ENCODE measurements around the gene KCTD17. TPM values are rescaled to one million over a fixed set of nuclear protein-coding genes. Genes with fewer than 3 reads are reported as not detected.

Gene KCTD17
- total and polyA plus RNA-seq, 2 of the 13 experiments (the other 11 are each of a cell fraction or from before 2014, with no cell fraction given): 5.3 to 11.7 TPM

GRCh38 chr22:37109242-37109917, 57.8 kb downstream of the KCTD17 start, which contains the start of gene TMPRSS6:
TMPRSS6 (minus strand) TSS chr22:37109713; CDS start chr22:37103417, 6,296 bp downstream.
- WGBS (ENCODE audit: low lambda C conversion rate): 3% methylated on average over 3 of the region's 13 CpGs
- BruUV-seq (replicated peaks): no TSS peak
- POLR2A ChIA-PET: interaction anchor here (0.6 kb wide), 1 partner anchor 16 kb away, joined by 3 read pairs; no protein-coding TSS in a partner anchor
- TF ChIP-seq ZNF333 (CRISPR knock-in tag; IDR thresholded peaks at IDR 0.05; ENCODE audit: borderline replicate concordance) (0 out of 2 replicates have a peak, but pooled peaks have one; percentile 50), ZNF607 (CRISPR knock-in tag; IDR thresholded peaks at IDR 0.05; ENCODE audit: borderline replicate concordance) (0 out of 2 replicates have a peak, but pooled peaks have one; percentile 76), ZBTB20 (CRISPR knock-in tag; IDR thresholded peaks at IDR 0.05; ENCODE audit: borderline replicate concordance, low read depth) (peak; percentile 58; the same call in 1 of the 2 replicates), ZNF772 (CRISPR knock-in tag; IDR thresholded peaks at IDR 0.05) (peak; percentile 75; the same call in 1 of the 2 replicates), TMF1 (CRISPR knock-in tag; IDR thresholded peaks at IDR 0.05; ENCODE audit: low read depth) (0 out of 2 replicates have a peak, but pooled peaks have one; percentile 24), IRF9 (CRISPR knock-in tag; IDR thresholded peaks at IDR 0.05; ENCODE audit: borderline replicate concordance) (no peak), TARDBP (CRISPR knock-in tag; IDR thresholded peaks at IDR 0.05) (peak; percentile 85), ZNF883 (CRISPR knock-in tag; IDR thresholded peaks at IDR 0.05; ENCODE audit: not compliant biosample characterization) (peak; percentile 42), PHF21A (CRISPR knock-in tag; IDR thresholded peaks at IDR 0.05) (peak; percentile 95), KDM2A (CRISPR knock-in tag; IDR thresholded peaks at IDR 0.05; ENCODE audit: borderline replicate concordance, low read depth) (peak; percentile 37; the same call in 1 of the 2 replicates), ARID4A (CRISPR knock-in tag; IDR thresholded peaks at IDR 0.05; ENCODE audit: borderline replicate concordance) (peak; percentile 42; the same call in 1 of the 2 replicates), RBFOX2 (IDR thresholded peaks at IDR 0.05; ENCODE audit: low read depth, low read length) (no peak), THAP11 (CRISPR knock-in tag; IDR thresholded peaks at IDR 0.05) (0 out of 2 replicates have a peak, but pooled peaks have one; percentile 14), ZNF782 (CRISPR knock-in tag; IDR thresholded peaks at IDR 0.05; ENCODE audit: borderline replicate concordance) (0 out of 2 replicates have a peak, but pooled peaks have one; percentile 21), HNRNPL (IDR thresholded peaks at IDR 0.05; ENCODE audit: low read depth, low read length) (0 out of 2 replicates have a peak, but pooled peaks have one; percentile 37), BORCS8-MEF2B (CRISPR knock-in tag; IDR thresholded peaks at IDR 0.05) (peak; percentile 40; the same call in 1 of the 2 replicates)
- TF ChIP-seq, protein P1, sequence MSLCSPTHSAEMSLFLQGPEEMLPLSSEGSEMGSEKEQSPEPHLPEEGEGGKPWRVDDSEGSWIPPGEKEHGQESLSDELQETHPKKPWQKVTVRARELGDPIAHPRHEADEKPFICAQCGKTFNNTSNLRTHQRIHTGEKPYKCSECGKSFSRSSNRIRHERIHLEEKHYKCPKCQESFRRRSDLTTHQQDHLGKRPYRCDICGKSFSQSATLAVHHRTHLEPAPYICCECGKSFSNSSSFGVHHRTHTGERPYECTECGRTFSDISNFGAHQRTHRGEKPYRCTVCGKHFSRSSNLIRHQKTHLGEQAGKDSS (CRISPR knock-in tag; IDR thresholded peaks at IDR 0.05; ENCODE audit: borderline replicate concordance, low read depth): peak; percentile 73; the same call in 1 of the 2 replicates

More at GRCh38 chr22:37109242-37109917, 57.8 kb downstream of the KCTD17 start, which contains the start of gene TMPRSS6:
- H3K9ac ChIP-seq (ENCODE audit: insufficient read depth, low read depth, low read length): peak within 1 kb of the TSS; percentile 77
- CTCF ChIA-PET (ENCODE audit: low intra/inter-chr PET ratio, low total read pairs): no interaction called here
- peak within 1 kb of the TSS; percentile 37 to 72 (median 44); a peak in 5 of 6 replicates for H3K4me3 ChIP-seq (replicated peaks in 1 of 3; ENCODE audit: insufficient read depth in 1 of 3, low read depth in 2 of 3, low read length in 3 of 3)
- peak within 1 kb of the TSS; percentile 78 for H2AFZ ChIP-seq (ENCODE audit: low read length)
- DNase-seq (ENCODE audit: low spot score): peak; percentile 70
- peak; percentile 67 for FAIRE-seq
- intact Hi-C loops (cut with micrococcal nuclease; ENCODE audit: unreplicated experiment): loop anchor here (2.0 kb wide), 1 partner anchor 77 kb away; no protein-coding TSS in a partner anchor
- H3K4me1 ChIP-seq (ENCODE audit: insufficient read depth, low read length): peaks cover 79% of the 10 kb centered on the region
- in situ Hi-C loops (cut with HindIII; ENCODE audit: extremely low pct_ligation_motif_present, low pct_unique_long_range_greater_than_20kb): no loop called here
- no peaks in the 10 kb centered on the region for H3K79me2 ChIP-seq (ENCODE audit: insufficient read depth, low read length)
- H3K27ac ChIP-seq (ENCODE audit: extremely low read length, insufficient read depth, low read length): peak within 1 kb of the TSS; percentile 86
- ATAC-seq: peak; percentile 84
- H4K20me1 ChIP-seq (ENCODE audit: insufficient read depth, low read length): no peaks in the 10 kb centered on the region
- peak within 1 kb of the TSS; percentile 91 for H3K4me2 ChIP-seq (ENCODE audit: low read depth, low read length)
- H3K36me3 ChIP-seq (replicated peaks in 1 of 2; ENCODE audit: control insufficient read depth in 1 of 2, insufficient read depth in 2 of 2, low read length in 2 of 2): no peaks in the 10 kb centered on the region
- H3K27me3 ChIP-seq (ENCODE audit: control insufficient read depth in 1 of 2, insufficient read depth in 2 of 2, low read length in 2 of 2): peaks cover 0 to 1% of the 10 kb centered on the region in 2 experiments; a peak in 2 of 5 replicates
- H3K9me3 ChIP-seq (ENCODE audit: low read length): no peaks in the 10 kb centered on the region
